ENCODE measurements around the gene SGPP2.

The SGPP2 gene

GRCh38 chr2:222504191-222504590 lies 79.8 kb downstream of the SGPP2 start:
- no peak overlapping the region for H3K4me2 ChIP-seq (ENCODE audit: insufficient read depth, low read length)
- TF ChIP-seq EZH2 (IDR thresholded peaks at IDR 0.05; ENCODE audit: borderline replicate concordance, low read depth, low read length, severe bottlenecking) (no peak), CTCF (IDR thresholded peaks at IDR 0.05; ENCODE audit: borderline replicate concordance, extremely low read depth, low read length, poor library complexity, severe bottlenecking) (no peak)

GRCh38 chr2:222504719-222505118 lies 80.4 kb downstream of the SGPP2 start:
- H3K9ac ChIP-seq (ENCODE audit: low read depth, low read length) = no peak overlapping the region
- ATAC-seq (ENCODE audit: insufficient read depth, low read depth) = no peak
- no peaks in the 10 kb centered on the region for H3K9me3 ChIP-seq (ENCODE audit: insufficient read depth, low read length, severe bottlenecking)
- H3K4me1 ChIP-seq (ENCODE audit: insufficient read depth, low read length) = no peaks in the 10 kb centered on the region
- H3K79me2 ChIP-seq (ENCODE audit: insufficient read depth, low read length) = no peaks in the 10 kb centered on the region
- TF ChIP-seq EZH2 (IDR thresholded peaks at IDR 0.05; ENCODE audit: borderline replicate concordance, low read depth, low read length, severe bottlenecking) = no peak
- no peak for TF ChIP-seq CTCF (IDR thresholded peaks at IDR 0.05; ENCODE audit: borderline replicate concordance, extremely low read depth, low read length, poor library complexity, severe bottlenecking)
- no peaks in the 10 kb centered on the region for H3K27me3 ChIP-seq (ENCODE audit: insufficient read depth, low read length, poor library complexity)
- H2AFZ ChIP-seq (ENCODE audit: low read depth, low read length) = no peak overlapping the region
- H3K36me3 ChIP-seq (ENCODE audit: insufficient read depth, low read length) = no peaks in the 10 kb centered on the region
- no peak overlapping the region for H3K27ac ChIP-seq (ENCODE audit: low read length)
- no peak for DNase-seq
- H3K4me2 ChIP-seq (ENCODE audit: insufficient read depth, low read length) = no peak overlapping the region
- no peak overlapping the region for H3K4me3 ChIP-seq (ENCODE audit: low read depth in 1 of 2, low read length in 2 of 2)
- no peaks in the 10 kb centered on the region for H4K20me1 ChIP-seq (ENCODE audit: insufficient read depth, low read length)

More at GRCh38 chr2:222504191-222504590, 79.8 kb downstream of the SGPP2 start:
- Histone ChIP-seq H2AFZ (ENCODE audit: low read depth, low read length) (no peak overlapping the region), H3K4me1 (ENCODE audit: insufficient read depth, low read length) (no peaks in the 10 kb centered on the region), H3K27ac (ENCODE audit: low read length) (no peak overlapping the region), H3K27me3 (ENCODE audit: insufficient read depth, low read length, poor library complexity) (no peaks in the 10 kb centered on the region), H3K4me3 (ENCODE audit: low read depth in 1 of 2, low read length in 2 of 2) (no peak overlapping the region), H3K36me3 (ENCODE audit: insufficient read depth, low read length) (no peaks in the 10 kb centered on the region), H3K9me3 (ENCODE audit: insufficient read depth, low read length, severe bottlenecking) (no peaks in the 10 kb centered on the region), H3K9ac (ENCODE audit: low read depth, low read length) (no peak overlapping the region), H3K79me2 (ENCODE audit: insufficient read depth, low read length) (no peaks in the 10 kb centered on the region), H4K20me1 (ENCODE audit: insufficient read depth, low read length) (no peaks in the 10 kb centered on the region)
- ATAC-seq (ENCODE audit: insufficient read depth, low read depth) (no peak), DNase-seq (no peak)

- no peak overlapping the region for H3K4me2 ChIP-seq (ENCODE audit: insufficient read depth, low read length)
- DNase-seq (no peak), ATAC-seq (ENCODE audit: insufficient read depth, low read depth) (no peak)
- H2AFZ ChIP-seq (ENCODE audit: low read depth, low read length) = no peak overlapping the region
- no peaks in the 10 kb centered on the region for H3K4me1 ChIP-seq (ENCODE audit: insufficient read depth, low read length)
- no peak overlapping the region for H3K4me3 ChIP-seq (ENCODE audit: low read depth in 1 of 2, low read length in 2 of 2)
- no peaks in the 10 kb centered on the region for H3K36me3 ChIP-seq (ENCODE audit: insufficient read depth, low read length)
- no peaks in the 10 kb centered on the region for H3K79me2 ChIP-seq (ENCODE audit: insufficient read depth, low read length)
- no peaks in the 10 kb centered on the region for H3K27me3 ChIP-seq (ENCODE audit: insufficient read depth, low read length, poor library complexity)
- no peaks in the 10 kb centered on the region for H4K20me1 ChIP-seq (ENCODE audit: insufficient read depth, low read length)
- no peaks in the 10 kb centered on the region for H3K9me3 ChIP-seq (ENCODE audit: insufficient read depth, low read length, severe bottlenecking)
- no peak for TF ChIP-seq CTCF (IDR thresholded peaks at IDR 0.05; ENCODE audit: borderline replicate concordance, extremely low read depth, low read length, poor library complexity, severe bottlenecking)
- no peak for TF ChIP-seq EZH2 (IDR thresholded peaks at IDR 0.05; ENCODE audit: borderline replicate concordance, low read depth, low read length, severe bottlenecking)
- H3K27ac ChIP-seq (ENCODE audit: low read length) = no peak overlapping the region
- no peak overlapping the region for H3K9ac ChIP-seq (ENCODE audit: low read depth, low read length)
Observed at GRCh38 chr2:222506230-222506935, 82.0 kb downstream of the SGPP2 start.
